CD4-positive, alpha-beta T cell treated with Interferon alpha-2 for 1 hour (primary cell): ENCODE measurements around the gene EMX1.

Experiments
- DNase-seq, 2 donors: peaks; one replicate each; pipeline ENCODE4 v3.0.0-alpha.2; 2020 to 2022

The EMX1 gene

GRCh38 chr2:72961036-72961720 is 43.9 kb downstream of the EMX1 start:
- no peak for DNase-seq

- no peak for DNase-seq
Observed at GRCh38 chr2:72961853-72962468, 44.6 kb downstream of the EMX1 start.

GRCh38 chr2:72962911-72963310 is 45.6 kb downstream of the EMX1 start:
- DNase-seq = no peak

DNA sequence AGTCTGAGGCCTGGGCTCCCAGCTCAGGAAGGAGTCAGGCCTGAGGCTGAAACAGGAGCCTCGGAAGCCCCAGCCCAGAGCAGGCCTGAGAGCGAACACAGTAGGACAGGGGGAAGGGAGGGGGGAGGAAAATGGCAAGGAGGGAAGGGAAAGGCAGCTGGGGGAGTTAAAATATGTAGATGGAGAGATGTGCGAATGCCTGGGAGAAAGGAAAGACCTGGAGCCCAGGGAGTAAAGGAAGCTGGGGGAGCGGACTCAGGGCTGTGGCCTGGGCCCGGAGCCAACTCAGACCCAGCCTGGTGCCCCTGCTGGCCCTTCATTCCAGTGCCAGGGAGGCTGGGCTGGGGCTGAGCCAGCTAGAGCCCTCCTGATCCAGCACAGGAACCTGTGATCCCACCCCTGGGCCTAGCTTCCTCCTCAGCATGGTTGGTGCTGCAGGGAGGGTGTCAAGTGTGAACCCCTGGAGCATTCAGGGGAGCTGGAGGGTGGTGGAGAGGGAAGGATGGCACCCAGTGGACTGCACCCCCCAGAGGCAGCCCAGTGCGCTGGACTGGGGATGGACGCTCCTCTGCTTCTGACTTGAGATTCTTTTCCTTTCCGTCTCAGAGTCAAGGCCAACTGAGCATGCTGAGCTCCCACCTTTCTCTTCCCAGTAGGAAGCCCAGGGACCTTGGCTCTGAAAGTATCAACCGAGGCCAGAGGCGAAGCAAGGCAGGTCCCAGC is 46.3 kb downstream of the EMX1 start:
- DNase-seq = no peak

- no peak for DNase-seq
Observed at GRCh38 chr2:72964146-72964525, 46.8 kb downstream of the EMX1 start.

DNA sequence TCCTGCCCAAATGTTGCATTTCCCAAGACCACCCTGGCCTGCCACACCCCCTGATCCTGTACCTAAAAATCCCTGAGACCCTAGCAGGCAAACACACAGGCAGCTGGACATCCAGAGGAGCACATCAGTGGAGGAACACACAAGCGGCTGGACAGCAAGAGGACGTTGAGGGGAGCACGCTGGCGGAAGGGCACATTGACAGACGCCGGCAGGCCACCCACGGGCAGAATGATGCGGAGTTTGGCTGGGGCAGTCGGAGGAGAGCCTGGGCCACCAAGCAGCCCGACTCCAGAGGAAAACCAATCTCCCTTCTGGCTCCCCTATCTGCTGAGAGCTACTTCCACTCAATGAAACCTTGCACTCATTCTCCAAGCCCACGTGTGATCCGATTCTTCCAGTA is 47.7 kb downstream of the EMX1 start:
- DNase-seq = no peak

DNA sequence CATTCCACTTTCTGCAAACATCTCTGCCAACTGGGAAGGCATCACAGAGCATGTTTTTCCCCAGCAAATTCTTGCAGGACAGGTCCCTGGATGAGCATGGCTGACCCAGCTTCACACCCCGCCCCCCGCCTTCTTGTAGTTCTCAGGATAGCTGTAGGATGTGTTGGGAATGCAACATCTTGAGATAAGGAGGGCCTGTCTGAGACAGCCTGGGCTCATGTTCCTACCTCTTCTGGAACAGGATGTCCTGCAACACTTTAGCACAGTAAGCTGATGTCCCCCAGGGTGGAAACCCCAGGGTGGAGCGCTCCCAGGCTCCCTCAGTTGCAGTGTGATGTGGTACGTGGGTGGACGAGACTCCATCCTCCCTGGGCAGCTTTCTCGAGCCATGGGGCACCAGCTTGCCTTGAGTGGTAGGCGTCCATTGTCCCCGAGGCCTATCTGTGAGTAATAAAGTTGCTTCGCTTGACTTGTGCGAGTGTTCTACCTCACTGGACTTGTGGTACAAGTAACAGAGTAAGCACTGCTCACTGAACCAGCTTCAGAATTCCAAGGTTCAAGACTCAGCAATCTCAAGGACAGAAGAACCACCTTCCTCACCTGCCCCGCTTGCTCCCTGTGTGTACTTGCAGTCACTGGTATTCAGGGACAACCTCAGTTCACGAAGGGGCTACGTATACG is 48.6 kb downstream of the EMX1 start:
- DNase-seq = no peak

DNA sequence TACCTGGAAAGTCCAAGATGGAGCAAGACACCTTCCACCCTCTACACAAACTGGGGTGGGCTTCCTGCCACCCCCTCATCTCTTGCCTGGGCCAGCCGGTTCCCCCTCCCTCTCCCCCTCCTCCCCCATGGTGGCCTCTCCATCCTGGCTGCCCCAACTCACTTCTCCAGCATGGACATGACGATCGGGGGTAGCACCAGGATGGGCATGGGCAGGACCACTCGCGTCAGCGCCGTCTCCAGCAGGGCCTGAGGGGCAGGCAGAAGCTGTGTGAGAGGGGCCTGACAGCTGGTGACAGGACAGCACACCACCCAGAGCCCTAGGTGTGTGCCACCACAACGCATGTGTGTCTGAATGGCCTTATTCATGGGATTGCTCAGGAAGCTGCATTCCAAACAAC is 51.0 kb downstream of the EMX1 start:
- no peak for DNase-seq

DNA sequence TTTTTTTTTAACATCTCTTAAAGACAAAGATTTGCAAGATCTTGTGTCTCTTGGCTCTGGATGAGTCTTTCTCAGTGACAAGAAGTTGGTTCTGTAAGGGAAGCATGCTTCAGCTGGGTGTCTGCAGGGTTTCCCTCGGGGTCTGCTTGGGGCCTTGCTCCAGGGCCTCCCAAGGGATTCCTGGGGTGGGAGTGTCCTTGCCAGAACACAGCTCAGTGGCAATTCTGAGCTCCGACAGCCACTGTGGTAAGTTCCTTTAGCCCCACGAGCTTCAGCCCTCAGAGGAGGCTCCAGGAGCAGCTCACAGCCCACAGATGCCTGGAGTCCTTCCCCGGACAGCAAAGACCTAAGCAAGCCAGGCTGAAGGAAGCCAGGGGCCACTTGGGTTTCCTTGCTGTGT is 52.4 kb downstream of the EMX1 start:
- no peak for DNase-seq

DNA sequence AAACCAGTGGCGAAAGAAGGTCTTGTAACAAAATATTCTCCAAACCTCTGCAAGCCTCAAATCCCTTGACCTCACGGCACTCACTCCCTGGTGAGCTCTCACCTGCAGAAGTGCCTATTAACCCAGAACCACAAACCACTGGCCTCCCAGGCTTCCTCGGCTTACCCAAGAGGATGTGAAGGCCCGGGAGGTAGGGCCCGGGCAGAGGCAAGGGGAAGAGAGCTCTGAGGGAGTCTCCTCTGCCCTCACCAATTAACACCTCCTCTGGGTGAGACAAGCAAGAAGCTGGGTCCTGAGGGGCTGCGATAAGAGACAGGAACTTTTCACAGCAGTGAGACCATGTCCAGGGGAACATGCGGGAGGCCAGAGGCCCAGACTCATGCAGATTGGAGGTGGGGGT is 53.7 kb downstream of the EMX1 start:
- DNase-seq = no peak

DNA sequence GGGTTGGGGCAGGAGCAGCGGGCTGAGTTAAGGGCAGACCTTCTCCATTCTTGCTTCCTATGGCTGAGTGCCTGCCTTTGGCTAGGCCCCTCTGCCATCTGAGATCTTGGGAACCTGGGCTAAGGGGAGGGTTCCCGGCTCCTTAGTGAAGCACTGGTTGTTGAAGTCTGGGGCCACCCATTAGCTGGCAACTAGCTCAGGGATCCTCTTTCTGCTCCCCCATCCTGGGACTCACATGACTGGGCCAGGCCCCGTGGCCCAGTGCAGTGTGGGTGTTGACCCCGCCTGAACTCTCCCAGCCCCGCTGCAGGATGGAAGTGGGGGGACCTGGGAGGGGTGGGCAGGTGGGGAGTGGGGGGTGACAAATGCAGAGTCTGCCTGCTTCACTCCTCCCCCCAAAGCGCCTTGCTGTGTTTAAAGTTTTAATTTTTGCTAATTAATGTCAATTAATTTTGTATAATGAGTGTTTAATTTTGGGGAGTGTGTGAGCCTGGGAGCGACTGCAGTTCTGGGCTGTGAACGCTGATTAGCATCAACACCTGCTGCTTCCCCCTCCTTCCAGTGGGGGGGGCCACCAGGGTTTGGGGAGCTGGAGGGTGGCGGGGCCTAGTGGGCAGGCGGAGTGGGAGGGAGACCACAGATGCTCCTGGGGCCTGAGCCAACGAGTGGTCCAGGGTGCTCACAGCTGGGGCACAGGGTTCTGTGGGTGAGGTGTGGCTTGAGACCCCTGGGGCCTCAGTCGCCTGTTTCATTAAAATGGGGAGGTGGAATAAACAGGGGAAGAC is 55.2 kb downstream of the EMX1 start:
- DNase-seq = no peak

DNA sequence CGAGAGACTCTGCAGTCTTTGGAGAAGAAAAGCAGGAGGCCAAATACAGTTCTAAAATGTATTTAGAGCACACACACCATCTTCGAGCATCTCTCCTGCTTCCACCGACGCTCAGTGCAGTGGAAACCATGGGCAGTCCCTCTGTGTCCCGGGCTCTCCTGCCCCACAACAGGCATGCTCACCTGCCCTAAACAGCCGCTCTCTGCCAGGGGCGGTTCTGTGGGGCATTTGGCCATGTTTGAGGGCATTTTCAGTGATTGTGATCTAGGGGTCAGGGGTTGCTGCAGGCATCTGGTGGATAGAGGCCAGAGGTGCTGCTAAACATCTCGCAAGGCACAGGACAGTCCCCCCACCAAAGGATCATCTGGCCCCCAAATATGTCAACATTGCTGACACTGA is 55.8 kb downstream of the EMX1 start:
- DNase-seq = no peak

GRCh38 chr2:72973566-72974435 is 56.5 kb downstream of the EMX1 start:
- peak; percentile 20 to 51 for DNase-seq

DNA sequence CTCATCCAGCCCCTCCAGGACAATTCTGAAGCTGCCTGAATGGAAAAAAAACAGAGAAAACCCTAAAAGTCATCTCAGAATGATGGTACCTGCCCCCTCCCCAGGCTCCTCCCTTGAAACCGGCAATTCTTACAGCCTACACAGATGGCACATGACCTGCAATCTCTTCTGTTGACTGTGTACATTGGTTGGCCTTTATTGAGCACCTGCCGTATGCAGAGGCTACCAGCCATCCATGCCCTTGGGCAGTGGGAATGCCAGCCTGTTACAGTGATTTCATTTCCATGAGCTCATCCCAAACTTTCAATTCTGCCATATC is 57.1 kb downstream of the EMX1 start:
- no peak for DNase-seq

DNA sequence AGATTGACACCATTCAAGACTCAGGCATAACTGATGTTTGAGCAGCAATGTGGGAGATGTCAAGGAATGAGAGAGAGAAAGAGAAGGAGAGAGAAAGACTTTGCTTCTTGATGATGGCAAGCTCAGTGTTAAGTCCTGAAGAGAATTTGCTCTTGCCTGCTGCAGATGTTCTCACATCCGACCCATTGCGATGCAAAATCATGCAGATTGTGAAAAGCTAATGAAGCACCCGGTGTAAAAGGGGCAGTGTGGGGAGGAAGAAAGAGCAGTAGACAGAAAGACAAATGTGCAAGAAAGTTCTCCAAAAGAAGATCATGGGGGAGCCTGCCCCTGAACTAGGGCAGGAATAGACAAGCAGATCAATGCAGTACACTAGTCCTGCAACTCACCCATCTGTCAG is 57.7 kb downstream of the EMX1 start:
- no peak for DNase-seq

DNA sequence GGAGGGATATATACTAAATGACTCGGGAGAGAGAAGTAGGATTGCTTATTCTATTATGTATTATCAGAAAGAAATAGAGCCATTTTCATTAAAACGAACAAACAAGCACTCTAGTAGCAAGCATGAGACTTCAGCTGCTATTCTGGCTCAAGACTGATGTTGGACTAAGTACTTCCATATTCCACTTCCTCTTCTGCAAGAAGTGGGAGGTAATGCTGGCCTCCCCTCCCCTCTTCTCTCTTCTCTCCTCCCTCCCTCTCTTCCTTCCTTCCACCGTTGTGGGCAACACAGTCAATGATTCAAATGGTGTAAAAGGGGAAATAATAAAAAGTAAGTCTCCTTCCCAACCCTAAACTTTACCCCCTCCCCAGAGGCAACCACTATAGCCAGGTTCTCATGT is 62.6 kb downstream of the EMX1 start:
- peak in 1 of 2 donors; percentile 9 for DNase-seq

GRCh38 chr2:72980535-72981217 is 63.4 kb downstream of the EMX1 start:
- DNase-seq = no peak

DNA sequence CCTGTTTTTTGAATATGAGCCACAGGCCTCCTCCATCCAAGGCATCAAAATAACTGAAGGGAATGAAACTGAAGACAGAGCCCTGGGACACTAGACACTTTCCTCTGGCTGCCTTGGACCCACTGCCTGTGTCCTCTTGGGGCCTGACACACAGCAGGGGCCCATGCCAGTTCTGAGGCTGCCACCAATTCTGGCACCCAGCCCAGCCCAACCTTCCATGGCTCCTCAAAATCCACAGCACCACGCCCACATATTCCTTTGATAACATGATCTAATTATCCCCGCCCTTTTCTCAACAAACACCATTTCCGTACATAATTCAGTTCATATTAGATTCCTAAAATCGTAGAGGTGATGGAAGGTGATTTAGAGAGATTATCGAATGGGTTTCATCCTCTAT is 64.2 kb downstream of the EMX1 start:
- DNase-seq = no peak

GRCh38 chr2:72982219-72982618 is 64.9 kb downstream of the EMX1 start:
- no peak for DNase-seq

GRCh38 chr2:72982781-72983499 is 65.6 kb downstream of the EMX1 start:
- DNase-seq = no peak
